ENCODE results near the gene NRG2. TPM values are rescaled to one million over a fixed set of nuclear protein-coding genes. Genes with fewer than 3 reads are reported as not detected.

NRG2 gene
- total RNA-seq, 1 experiment from 2014 or later, result not detected

- Histone ChIP-seq H2AFZ (ENCODE audit: low read length) (no peak overlapping the region), H3K4me3 (ENCODE audit: low read length) (no peak overlapping the region), H3K4me1 (ENCODE audit: low read length) (no peaks in the 10 kb centered on the region), H3K36me3 (ENCODE audit: insufficient read depth, low read length) (no peaks in the 10 kb centered on the region), H3K9ac (ENCODE audit: low read length) (no peak overlapping the region), H3K79me2 (ENCODE audit: low read length) (no peaks in the 10 kb centered on the region), H3K27ac (ENCODE audit: low read length) (no peak overlapping the region), H3K9me3 (ENCODE audit: low read length) (no peaks in the 10 kb centered on the region), H4K20me1 (ENCODE audit: insufficient read depth, low read depth, low read length) (no peaks in the 10 kb centered on the region), H3K9me2 (replicated peaks; ENCODE audit: insufficient read depth, low read length) (no peaks in the 10 kb centered on the region), H3K4me2 (ENCODE audit: low read depth, low read length, poor library complexity, severe bottlenecking) (no peak overlapping the region), H3K27me3 (ENCODE audit: low read length) (no peaks in the 10 kb centered on the region)
- no peak for DNase-seq
Measured at GRCh38 chr5:139971202-139971725, 71.8 kb downstream of the NRG2 start.

GRCh38 chr5:139969318-139969717 is 73.8 kb downstream of the NRG2 start:
- Histone ChIP-seq H3K4me2 (ENCODE audit: low read depth, low read length, poor library complexity, severe bottlenecking) (no peak overlapping the region), H3K9me2 (replicated peaks; ENCODE audit: insufficient read depth, low read length) (no peaks in the 10 kb centered on the region), H3K27me3 (ENCODE audit: low read length) (no peaks in the 10 kb centered on the region), H4K20me1 (ENCODE audit: insufficient read depth, low read depth, low read length) (no peaks in the 10 kb centered on the region), H3K4me1 (ENCODE audit: low read length) (no peaks in the 10 kb centered on the region), H3K9ac (ENCODE audit: low read length) (no peak overlapping the region), H2AFZ (ENCODE audit: low read length) (no peak overlapping the region), H3K36me3 (ENCODE audit: insufficient read depth, low read length) (no peaks in the 10 kb centered on the region), H3K9me3 (ENCODE audit: low read length) (no peaks in the 10 kb centered on the region), H3K27ac (ENCODE audit: low read length) (no peak overlapping the region), H3K4me3 (ENCODE audit: low read length) (no peak overlapping the region), H3K79me2 (ENCODE audit: low read length) (no peaks in the 10 kb centered on the region)
- no peak for DNase-seq

- H3K4me1 ChIP-seq (ENCODE audit: low read length), result no peaks in the 10 kb centered on the region
- H3K79me2 ChIP-seq (ENCODE audit: low read length), result no peaks in the 10 kb centered on the region
- no peak overlapping the region for H3K4me3 ChIP-seq (ENCODE audit: low read length)
- no peak overlapping the region for H3K9ac ChIP-seq (ENCODE audit: low read length)
- H3K4me2 ChIP-seq (ENCODE audit: low read depth, low read length, poor library complexity, severe bottlenecking), result no peak overlapping the region
- no peaks in the 10 kb centered on the region for H3K27me3 ChIP-seq (ENCODE audit: low read length)
- H2AFZ ChIP-seq (ENCODE audit: low read length), result no peak overlapping the region
- no peak overlapping the region for H3K27ac ChIP-seq (ENCODE audit: low read length)
- H4K20me1 ChIP-seq (ENCODE audit: insufficient read depth, low read depth, low read length), result no peaks in the 10 kb centered on the region
- no peaks in the 10 kb centered on the region for H3K9me2 ChIP-seq (replicated peaks; ENCODE audit: insufficient read depth, low read length)
- H3K36me3 ChIP-seq (ENCODE audit: insufficient read depth, low read length), result no peaks in the 10 kb centered on the region
- peak; percentile 93 for DNase-seq
- no peaks in the 10 kb centered on the region for H3K9me3 ChIP-seq (ENCODE audit: low read length)
Measured at GRCh38 chr5:139968547-139969261, 74.4 kb downstream of the NRG2 start.

- Histone ChIP-seq H3K9me3 (ENCODE audit: low read length) (no peaks in the 10 kb centered on the region), H3K4me2 (ENCODE audit: low read depth, low read length, poor library complexity, severe bottlenecking) (no peak overlapping the region), H3K9me2 (replicated peaks; ENCODE audit: insufficient read depth, low read length) (no peaks in the 10 kb centered on the region), H3K36me3 (ENCODE audit: insufficient read depth, low read length) (no peaks in the 10 kb centered on the region), H3K4me1 (ENCODE audit: low read length) (no peaks in the 10 kb centered on the region), H4K20me1 (ENCODE audit: insufficient read depth, low read depth, low read length) (no peaks in the 10 kb centered on the region), H3K27ac (ENCODE audit: low read length) (no peak overlapping the region), H3K79me2 (ENCODE audit: low read length) (no peaks in the 10 kb centered on the region), H3K4me3 (ENCODE audit: low read length) (no peak overlapping the region), H2AFZ (ENCODE audit: low read length) (no peak overlapping the region), H3K27me3 (ENCODE audit: low read length) (no peaks in the 10 kb centered on the region), H3K9ac (ENCODE audit: low read length) (no peak overlapping the region)
- no peak for DNase-seq
Measured at GRCh38 chr5:139967353-139967752, 75.7 kb downstream of the NRG2 start.

GRCh38 chr5:139966856-139967255 is 76.2 kb downstream of the NRG2 start:
- no peak overlapping the region for H2AFZ ChIP-seq (ENCODE audit: low read length)
- H3K9ac ChIP-seq (ENCODE audit: low read length), result no peak overlapping the region
- H3K79me2 ChIP-seq (ENCODE audit: low read length), result no peaks in the 10 kb centered on the region
- H3K4me1 ChIP-seq (ENCODE audit: low read length), result no peaks in the 10 kb centered on the region
- no peak overlapping the region for H3K4me2 ChIP-seq (ENCODE audit: low read depth, low read length, poor library complexity, severe bottlenecking)
- no peaks in the 10 kb centered on the region for H3K36me3 ChIP-seq (ENCODE audit: insufficient read depth, low read length)
- no peaks in the 10 kb centered on the region for H4K20me1 ChIP-seq (ENCODE audit: insufficient read depth, low read depth, low read length)
- no peaks in the 10 kb centered on the region for H3K9me2 ChIP-seq (replicated peaks; ENCODE audit: insufficient read depth, low read length)
- H3K9me3 ChIP-seq (ENCODE audit: low read length), result no peaks in the 10 kb centered on the region
- DNase-seq, result no peak
- no peak overlapping the region for H3K27ac ChIP-seq (ENCODE audit: low read length)
- no peak overlapping the region for H3K4me3 ChIP-seq (ENCODE audit: low read length)
- no peaks in the 10 kb centered on the region for H3K27me3 ChIP-seq (ENCODE audit: low read length)

- H3K27ac ChIP-seq (ENCODE audit: low read length), result no peak overlapping the region
- no peak overlapping the region for H3K4me2 ChIP-seq (ENCODE audit: low read depth, low read length, poor library complexity, severe bottlenecking)
- H2AFZ ChIP-seq (ENCODE audit: low read length), result no peak overlapping the region
- no peaks in the 10 kb centered on the region for H3K4me1 ChIP-seq (ENCODE audit: low read length)
- H3K9ac ChIP-seq (ENCODE audit: low read length), result no peak overlapping the region
- no peaks in the 10 kb centered on the region for H4K20me1 ChIP-seq (ENCODE audit: insufficient read depth, low read depth, low read length)
- no peaks in the 10 kb centered on the region for H3K36me3 ChIP-seq (ENCODE audit: insufficient read depth, low read length)
- H3K9me2 ChIP-seq (replicated peaks; ENCODE audit: insufficient read depth, low read length), result no peaks in the 10 kb centered on the region
- H3K79me2 ChIP-seq (ENCODE audit: low read length), result no peaks in the 10 kb centered on the region
- DNase-seq, result no peak
- no peaks in the 10 kb centered on the region for H3K9me3 ChIP-seq (ENCODE audit: low read length)
- H3K27me3 ChIP-seq (ENCODE audit: low read length), result no peaks in the 10 kb centered on the region
- H3K4me3 ChIP-seq (ENCODE audit: low read length), result no peak overlapping the region
Measured at GRCh38 chr5:139964994-139965565, 78.0 kb downstream of the NRG2 start.

- DNase-seq, result no peak
- Histone ChIP-seq H3K4me3 (ENCODE audit: low read length) (no peak overlapping the region), H3K27ac (ENCODE audit: low read length) (no peak overlapping the region), H3K36me3 (ENCODE audit: insufficient read depth, low read length) (no peaks in the 10 kb centered on the region), H3K9ac (ENCODE audit: low read length) (no peak overlapping the region), H3K27me3 (ENCODE audit: low read length) (no peaks in the 10 kb centered on the region), H3K4me2 (ENCODE audit: low read depth, low read length, poor library complexity, severe bottlenecking) (no peak overlapping the region), H3K79me2 (ENCODE audit: low read length) (no peaks in the 10 kb centered on the region), H3K9me2 (replicated peaks; ENCODE audit: insufficient read depth, low read length) (no peaks in the 10 kb centered on the region), H3K4me1 (ENCODE audit: low read length) (no peaks in the 10 kb centered on the region), H3K9me3 (ENCODE audit: low read length) (no peaks in the 10 kb centered on the region), H4K20me1 (ENCODE audit: insufficient read depth, low read depth, low read length) (no peaks in the 10 kb centered on the region), H2AFZ (ENCODE audit: low read length) (no peak overlapping the region)
Measured at GRCh38 chr5:139964266-139964993, 78.7 kb downstream of the NRG2 start.

GRCh38 chr5:139962445-139962844 is 80.7 kb downstream of the NRG2 start:
- Histone ChIP-seq H3K79me2 (ENCODE audit: low read length) (no peaks in the 10 kb centered on the region), H3K27ac (ENCODE audit: low read length) (no peak overlapping the region), H3K4me2 (ENCODE audit: low read depth, low read length, poor library complexity, severe bottlenecking) (no peak overlapping the region), H3K4me3 (ENCODE audit: low read length) (no peak overlapping the region), H3K9ac (ENCODE audit: low read length) (no peak overlapping the region), H3K4me1 (ENCODE audit: low read length) (no peaks in the 10 kb centered on the region), H3K27me3 (ENCODE audit: low read length) (no peaks in the 10 kb centered on the region), H3K9me3 (ENCODE audit: low read length) (no peaks in the 10 kb centered on the region), H3K36me3 (ENCODE audit: insufficient read depth, low read length) (no peaks in the 10 kb centered on the region), H2AFZ (ENCODE audit: low read length) (no peak overlapping the region), H4K20me1 (ENCODE audit: insufficient read depth, low read depth, low read length) (no peaks in the 10 kb centered on the region), H3K9me2 (replicated peaks; ENCODE audit: insufficient read depth, low read length) (no peaks in the 10 kb centered on the region)
- DNase-seq, result no peak
